Measurements from ENCODE around the gene EPN2. TPM values are rescaled to one million over a fixed set of nuclear protein-coding genes. Genes with fewer than 3 reads are reported as not detected.

EPN2 gene
- total and polyA plus RNA-seq, 2 experiments from 2014 or later: 34.0 to 149 TPM

DNA sequence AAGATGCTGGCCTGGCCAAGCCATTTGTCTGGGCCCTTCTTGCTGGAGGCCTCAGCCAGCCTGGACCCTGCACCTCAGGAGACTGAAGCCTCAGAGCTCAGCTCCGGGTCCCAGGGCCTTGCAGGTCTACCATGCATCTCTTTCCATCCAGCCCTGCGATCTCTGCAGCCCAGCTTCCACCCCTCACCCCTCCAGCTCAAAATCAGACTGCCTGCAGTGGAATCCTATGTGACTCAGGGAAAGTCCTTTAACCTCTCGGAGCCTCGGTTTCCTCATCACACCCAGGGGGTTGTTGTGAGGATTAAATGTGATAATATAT, 128.3 kb downstream of the EPN2 start:
- TF ChIP-seq EZH2phosphoT487 (IDR thresholded peaks at IDR 0.05; ENCODE audit: unreplicated experiment) (no peak), CREB1 (CRISPR knock-in tag; IDR thresholded peaks at IDR 0.05; ENCODE audit: low read depth) (no peak), ZNF331 (CRISPR knock-in tag; IDR thresholded peaks at IDR 0.05; ENCODE audit: low read depth) (no peak), JUNB (IDR thresholded peaks at IDR 0.05; ENCODE audit: unreplicated experiment) (no peak), ZNF462 (CRISPR knock-in tag; IDR thresholded peaks at IDR 0.05) (no peak), EZH2 (IDR thresholded peaks at IDR 0.05; ENCODE audit: low read depth, unreplicated experiment) (no peak), CTCF (conservative IDR thresholded peaks at IDR 0.05; ENCODE audit: low read depth in 2 of 2) (no peak), ZNF114 (CRISPR knock-in tag; IDR thresholded peaks at IDR 0.05) (no peak), NANOG (IDR thresholded peaks at IDR 0.05; ENCODE audit: borderline replicate concordance) (no peak), POLR2AphosphoS5 (IDR thresholded peaks at IDR 0.05; ENCODE audit: low read depth) (no peak), STAT1 (IDR thresholded peaks at IDR 0.05; ENCODE audit: unreplicated experiment) (no peak)
- TF ChIP-seq, protein P1, sequence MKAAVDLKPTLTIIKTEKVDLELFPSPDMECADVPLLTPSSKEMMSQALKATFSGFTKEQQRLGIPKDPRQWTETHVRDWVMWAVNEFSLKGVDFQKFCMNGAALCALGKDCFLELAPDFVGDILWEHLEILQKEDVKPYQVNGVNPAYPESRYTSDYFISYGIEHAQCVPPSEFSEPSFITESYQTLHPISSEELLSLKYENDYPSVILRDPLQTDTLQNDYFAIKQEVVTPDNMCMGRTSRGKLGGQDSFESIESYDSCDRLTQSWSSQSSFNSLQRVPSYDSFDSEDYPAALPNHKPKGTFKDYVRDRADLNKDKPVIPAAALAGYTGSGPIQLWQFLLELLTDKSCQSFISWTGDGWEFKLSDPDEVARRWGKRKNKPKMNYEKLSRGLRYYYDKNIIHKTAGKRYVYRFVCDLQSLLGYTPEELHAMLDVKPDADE (IDR thresholded peaks at IDR 0.05): no peak
- TF ChIP-seq, protein P2, sequence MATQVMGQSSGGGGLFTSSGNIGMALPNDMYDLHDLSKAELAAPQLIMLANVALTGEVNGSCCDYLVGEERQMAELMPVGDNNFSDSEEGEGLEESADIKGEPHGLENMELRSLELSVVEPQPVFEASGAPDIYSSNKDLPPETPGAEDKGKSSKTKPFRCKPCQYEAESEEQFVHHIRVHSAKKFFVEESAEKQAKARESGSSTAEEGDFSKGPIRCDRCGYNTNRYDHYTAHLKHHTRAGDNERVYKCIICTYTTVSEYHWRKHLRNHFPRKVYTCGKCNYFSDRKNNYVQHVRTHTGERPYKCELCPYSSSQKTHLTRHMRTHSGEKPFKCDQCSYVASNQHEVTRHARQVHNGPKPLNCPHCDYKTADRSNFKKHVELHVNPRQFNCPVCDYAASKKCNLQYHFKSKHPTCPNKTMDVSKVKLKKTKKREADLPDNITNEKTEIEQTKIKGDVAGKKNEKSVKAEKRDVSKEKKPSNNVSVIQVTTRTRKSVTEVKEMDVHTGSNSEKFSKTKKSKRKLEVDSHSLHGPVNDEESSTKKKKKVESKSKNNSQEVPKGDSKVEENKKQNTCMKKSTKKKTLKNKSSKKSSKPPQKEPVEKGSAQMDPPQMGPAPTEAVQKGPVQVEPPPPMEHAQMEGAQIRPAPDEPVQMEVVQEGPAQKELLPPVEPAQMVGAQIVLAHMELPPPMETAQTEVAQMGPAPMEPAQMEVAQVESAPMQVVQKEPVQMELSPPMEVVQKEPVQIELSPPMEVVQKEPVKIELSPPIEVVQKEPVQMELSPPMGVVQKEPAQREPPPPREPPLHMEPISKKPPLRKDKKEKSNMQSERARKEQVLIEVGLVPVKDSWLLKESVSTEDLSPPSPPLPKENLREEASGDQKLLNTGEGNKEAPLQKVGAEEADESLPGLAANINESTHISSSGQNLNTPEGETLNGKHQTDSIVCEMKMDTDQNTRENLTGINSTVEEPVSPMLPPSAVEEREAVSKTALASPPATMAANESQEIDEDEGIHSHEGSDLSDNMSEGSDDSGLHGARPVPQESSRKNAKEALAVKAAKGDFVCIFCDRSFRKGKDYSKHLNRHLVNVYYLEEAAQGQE (IDR thresholded peaks at IDR 0.05; ENCODE audit: unreplicated experiment): no peak
- Histone ChIP-seq H2AFZ (no peak overlapping the region), H4K20me1 (replicated peaks; ENCODE audit: insufficient read depth) (no peaks in the 10 kb centered on the region), H3K4me1 (ENCODE audit: insufficient read depth) (peaks cover 11% of the 10 kb centered on the region), H3K4me2 (no peak overlapping the region), H3K36me3 (ENCODE audit: insufficient read depth) (no peaks in the 10 kb centered on the region), H3K27me3 (ENCODE audit: insufficient read depth) (no peaks in the 10 kb centered on the region), H3K4me3 (no peak overlapping the region), H3K9me2 (ENCODE audit: insufficient read depth) (no peaks in the 10 kb centered on the region), H3K27ac (ENCODE audit: low read depth) (no peak overlapping the region), H3K79me2 (replicated peaks; ENCODE audit: insufficient read depth) (no peaks in the 10 kb centered on the region), H3F3A (replicated peaks; ENCODE audit: low read depth) (no peaks in the 10 kb centered on the region)
- H3K9me3 Mint-ChIP-seq: no peaks in the 10 kb centered on the region; the same call in 2 of the 3 replicates
- H3K4me1 Mint-ChIP-seq: peaks cover 14% of the 10 kb centered on the region
- no peak overlapping the region for H3K4me3 Mint-ChIP-seq
- H3K36me3 Mint-ChIP-seq (ENCODE audit: low read depth): no peaks in the 10 kb centered on the region; the same call in 2 of the 3 replicates
- no peak for DNase-seq (ENCODE audit: low spot score)
- H3K27ac Mint-ChIP-seq: no peak overlapping the region
- ATAC-seq: no peak
- peaks cover 6% of the 10 kb centered on the region for H3K27me3 Mint-ChIP-seq (ENCODE audit: insufficient read depth, low read depth, poor library complexity)
